ENCODE results near the gene MAP3K5.

MAP3K5 gene

DNA sequence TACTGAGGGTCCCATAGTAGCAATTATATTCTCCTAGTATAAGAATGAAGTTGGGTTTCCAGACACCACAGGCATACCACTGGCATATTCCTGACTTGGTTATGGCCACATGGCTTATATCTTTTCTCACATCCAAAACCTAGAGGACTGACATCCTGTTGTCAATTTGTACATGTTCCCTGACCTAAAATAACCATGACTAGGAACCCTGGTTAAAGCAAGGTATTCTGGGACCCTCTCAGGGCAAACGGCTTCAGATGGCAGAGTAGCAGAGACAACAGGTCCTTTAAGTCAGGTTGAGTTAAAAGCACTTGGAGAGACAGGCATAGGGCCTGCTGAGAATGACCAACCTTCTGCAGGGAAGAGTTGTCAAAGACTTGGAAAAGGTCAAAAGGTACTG is 12.6 kb downstream of the MAP3K5 start:
- Histone ChIP-seq H2BK12ac (ENCODE audit: low read length) (no peak overlapping the region), H3K4me2 (ENCODE audit: low read length) (no peak overlapping the region), H3K18ac (ENCODE audit: low read length) (no peak overlapping the region), H3K9me3 (ENCODE audit: insufficient read depth, low read depth, low read length) (no peaks in the 10 kb centered on the region), H3K79me2 (ENCODE audit: control insufficient read depth, insufficient read depth, low read length, poor library complexity) (no peaks in the 10 kb centered on the region), H2BK120ac (ENCODE audit: insufficient read depth, low read length, poor library complexity) (no peak overlapping the region), H3K36me3 (ENCODE audit: control insufficient read depth in 1 of 2, insufficient read depth in 2 of 2, low read length in 2 of 2) (no peaks in the 10 kb centered on the region), H3K4me3 (ENCODE audit: low read depth, low read length) (no peak overlapping the region), H3K4ac (ENCODE audit: low read depth, low read length) (no peak overlapping the region), H3K23ac (ENCODE audit: low read length) (no peak overlapping the region), H3K79me1 (ENCODE audit: low read length) (no peaks in the 10 kb centered on the region), H3K27me3 (ENCODE audit: insufficient read depth, low read length) (no peaks in the 10 kb centered on the region), H2BK5ac (ENCODE audit: low read depth, low read length, poor library complexity) (no peak overlapping the region), H3K27ac (ENCODE audit: low read depth, low read length) (no peak overlapping the region), H4K8ac (ENCODE audit: low read depth, low read length) (no peak overlapping the region), H2AK5ac (ENCODE audit: low read length) (no peak overlapping the region), H2AFZ (ENCODE audit: insufficient read depth, low read length, poor library complexity) (no peak overlapping the region), H3K9ac (ENCODE audit: low read length) (no peak overlapping the region), H3K4me1 (ENCODE audit: control insufficient read depth in 1 of 2, insufficient read depth in 2 of 2, low read length in 2 of 2) (peaks cover 0 to 5% of the 10 kb centered on the region in 2 experiments), H4K91ac (ENCODE audit: low read depth, low read length) (no peak overlapping the region), H4K12ac (ENCODE audit: low read depth, low read length) (no peak overlapping the region), H3K14ac (ENCODE audit: low read length) (no peak overlapping the region)
- no CpG with 5 or more reads among the region's 1 CpG for WGBS (ENCODE audit: extremely low coverage, insufficient coverage, insufficient read length)
- DNase-seq, result no peak

DNA sequence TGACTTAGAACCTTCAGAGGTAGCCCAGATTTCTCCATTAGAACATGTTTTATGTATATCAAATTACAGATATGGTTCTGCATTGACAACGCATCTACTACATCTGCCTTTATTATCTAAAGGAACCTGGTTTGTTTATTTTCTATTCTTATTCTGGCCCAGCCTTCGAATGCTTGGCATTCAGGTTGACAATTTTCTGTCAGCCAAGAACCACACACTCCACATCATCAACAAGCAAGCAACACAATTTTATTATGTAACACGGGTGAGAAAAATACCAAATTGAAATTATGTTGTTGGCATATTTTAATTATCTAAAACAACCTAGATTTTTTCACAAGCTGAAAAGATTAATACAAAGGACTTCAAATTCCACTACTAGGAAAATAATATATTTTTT is 14.6 kb downstream of the MAP3K5 start:
- WGBS (ENCODE audit: extremely low coverage, insufficient coverage, insufficient read length), result no CpG with 5 or more reads among the region's 3 CpGs
- H2AFZ ChIP-seq (ENCODE audit: insufficient read depth, low read length, poor library complexity), result no peak overlapping the region

DNA sequence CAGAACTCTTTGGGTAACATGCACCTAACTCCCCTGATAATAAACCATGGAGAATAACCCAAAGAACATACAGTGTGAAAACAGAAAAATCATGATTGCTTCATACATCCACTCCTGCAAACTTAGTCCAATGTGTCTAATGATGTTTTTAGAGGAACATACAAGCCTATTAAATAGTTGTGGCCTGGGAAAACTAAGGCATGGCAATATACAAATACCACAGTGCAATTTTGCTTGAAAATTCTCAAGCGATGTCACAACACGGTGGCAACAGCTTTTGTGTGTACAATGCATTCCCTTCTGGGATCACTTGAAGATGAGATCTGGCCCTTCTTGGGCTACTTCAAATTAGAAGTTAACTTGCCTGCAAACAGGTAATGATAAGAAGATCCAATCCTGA is 16.7 kb downstream of the MAP3K5 start:
- WGBS (ENCODE audit: extremely low coverage, insufficient coverage, insufficient read length), result no CpG with 5 or more reads among the region's 2 CpGs
- no peak overlapping the region for H3K4ac ChIP-seq (ENCODE audit: low read depth, low read length)
- peak in 1 of 2 donors; percentile 65 for DNase-seq
- no peaks in the 10 kb centered on the region for H3K79me1 ChIP-seq (ENCODE audit: low read length)
- no peak overlapping the region for H3K27ac ChIP-seq (ENCODE audit: low read depth, low read length)
- no peak overlapping the region for H4K8ac ChIP-seq (ENCODE audit: low read depth, low read length)
- H2BK5ac ChIP-seq (ENCODE audit: low read depth, low read length, poor library complexity), result no peak overlapping the region
- H3K79me2 ChIP-seq (ENCODE audit: control insufficient read depth, insufficient read depth, low read length, poor library complexity), result no peaks in the 10 kb centered on the region
- no peak overlapping the region for H3K9ac ChIP-seq (ENCODE audit: low read length)
- H3K36me3 ChIP-seq (ENCODE audit: control insufficient read depth in 1 of 2, insufficient read depth in 2 of 2, low read length in 2 of 2), result no peaks in the 10 kb centered on the region
- no peaks in the 10 kb centered on the region for H3K27me3 ChIP-seq (ENCODE audit: insufficient read depth, low read length)
- no peak overlapping the region for H3K4me2 ChIP-seq (ENCODE audit: low read length)
- H4K12ac ChIP-seq (ENCODE audit: low read depth, low read length), result no peak overlapping the region
- H3K4me3 ChIP-seq (ENCODE audit: low read depth, low read length), result no peak overlapping the region
- H2AK5ac ChIP-seq (ENCODE audit: low read length), result no peak overlapping the region
- no peak overlapping the region for H2BK120ac ChIP-seq (ENCODE audit: insufficient read depth, low read length, poor library complexity)
- H3K14ac ChIP-seq (ENCODE audit: low read length), result no peak overlapping the region
- H3K18ac ChIP-seq (ENCODE audit: low read length), result no peak overlapping the region
- no peak overlapping the region for H2BK12ac ChIP-seq (ENCODE audit: low read length)
- no peak overlapping the region for H3K23ac ChIP-seq (ENCODE audit: low read length)
- no peaks in the 10 kb centered on the region for H3K9me3 ChIP-seq (ENCODE audit: insufficient read depth, low read depth, low read length)
- no peak overlapping the region for H2AFZ ChIP-seq (ENCODE audit: insufficient read depth, low read length, poor library complexity)
- H4K91ac ChIP-seq (ENCODE audit: low read depth, low read length), result no peak overlapping the region
- H3K4me1 ChIP-seq (ENCODE audit: control insufficient read depth in 1 of 2, insufficient read depth in 2 of 2, low read length in 2 of 2), result no peaks in the 10 kb centered on the region

More for the DNA sequence above, 14.6 kb downstream of the MAP3K5 start:
- no peak overlapping the region for H2AK5ac ChIP-seq (ENCODE audit: low read length)
- no peak overlapping the region for H3K23ac ChIP-seq (ENCODE audit: low read length)
- H3K4me3 ChIP-seq (ENCODE audit: low read depth, low read length), result no peak overlapping the region
- H2BK120ac ChIP-seq (ENCODE audit: insufficient read depth, low read length, poor library complexity), result no peak overlapping the region
- no peak for DNase-seq
- no peak overlapping the region for H3K9ac ChIP-seq (ENCODE audit: low read length)
- H3K79me1 ChIP-seq (ENCODE audit: low read length), result no peaks in the 10 kb centered on the region
- H3K18ac ChIP-seq (ENCODE audit: low read length), result no peak overlapping the region
- H3K4ac ChIP-seq (ENCODE audit: low read depth, low read length), result no peak overlapping the region
- H3K36me3 ChIP-seq (ENCODE audit: control insufficient read depth in 1 of 2, insufficient read depth in 2 of 2, low read length in 2 of 2), result no peaks in the 10 kb centered on the region
- H3K4me2 ChIP-seq (ENCODE audit: low read length), result no peak overlapping the region
- no peak overlapping the region for H4K91ac ChIP-seq (ENCODE audit: low read depth, low read length)
- H2BK12ac ChIP-seq (ENCODE audit: low read length), result no peak overlapping the region
- no peak overlapping the region for H2BK5ac ChIP-seq (ENCODE audit: low read depth, low read length, poor library complexity)
- no peak overlapping the region for H4K8ac ChIP-seq (ENCODE audit: low read depth, low read length)
- no peak overlapping the region for H3K27ac ChIP-seq (ENCODE audit: low read depth, low read length)
- no peaks in the 10 kb centered on the region for H3K4me1 ChIP-seq (ENCODE audit: control insufficient read depth in 1 of 2, insufficient read depth in 2 of 2, low read length in 2 of 2)
- H4K12ac ChIP-seq (ENCODE audit: low read depth, low read length), result no peak overlapping the region
- H3K27me3 ChIP-seq (ENCODE audit: insufficient read depth, low read length), result no peaks in the 10 kb centered on the region
- no peaks in the 10 kb centered on the region for H3K9me3 ChIP-seq (ENCODE audit: insufficient read depth, low read depth, low read length)
- H3K79me2 ChIP-seq (ENCODE audit: control insufficient read depth, insufficient read depth, low read length, poor library complexity), result no peaks in the 10 kb centered on the region
- no peak overlapping the region for H3K14ac ChIP-seq (ENCODE audit: low read length)

DNA sequence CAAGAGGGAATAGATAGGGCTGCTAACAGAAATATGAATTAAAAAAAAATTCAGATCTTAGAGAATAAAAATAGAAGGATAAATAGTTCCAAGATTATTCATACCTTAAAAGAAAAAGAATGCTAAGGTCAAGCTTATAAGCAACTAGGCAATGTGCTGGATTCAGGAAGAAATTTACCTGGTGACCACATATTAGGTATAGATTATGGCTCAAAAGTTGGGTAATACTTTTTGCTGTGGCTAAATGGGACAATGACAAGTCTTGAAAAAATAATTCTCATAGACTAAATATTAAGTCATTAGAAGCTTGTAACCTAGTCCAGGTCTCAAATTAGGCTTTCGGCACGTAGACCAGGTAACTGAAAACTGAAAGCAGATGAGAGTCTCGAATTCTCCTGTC is 17.2 kb downstream of the MAP3K5 start:
- Histone ChIP-seq H2AK5ac (ENCODE audit: low read length) (no peak overlapping the region), H4K91ac (ENCODE audit: low read depth, low read length) (no peak overlapping the region), H3K18ac (ENCODE audit: low read length) (no peak overlapping the region), H3K14ac (ENCODE audit: low read length) (no peak overlapping the region), H3K4ac (ENCODE audit: low read depth, low read length) (no peak overlapping the region), H3K23ac (ENCODE audit: low read length) (no peak overlapping the region), H3K79me2 (ENCODE audit: control insufficient read depth, insufficient read depth, low read length, poor library complexity) (no peaks in the 10 kb centered on the region), H3K79me1 (ENCODE audit: low read length) (no peaks in the 10 kb centered on the region), H2BK12ac (ENCODE audit: low read length) (no peak overlapping the region), H3K4me2 (ENCODE audit: low read length) (no peak overlapping the region), H3K4me1 (ENCODE audit: control insufficient read depth in 1 of 2, insufficient read depth in 2 of 2, low read length in 2 of 2) (no peaks in the 10 kb centered on the region), H2BK120ac (ENCODE audit: insufficient read depth, low read length, poor library complexity) (no peak overlapping the region), H4K8ac (ENCODE audit: low read depth, low read length) (no peak overlapping the region), H3K36me3 (ENCODE audit: control insufficient read depth in 1 of 2, insufficient read depth in 2 of 2, low read length in 2 of 2) (no peaks in the 10 kb centered on the region), H3K4me3 (ENCODE audit: low read depth, low read length) (no peak overlapping the region), H3K27ac (ENCODE audit: low read depth, low read length) (no peak overlapping the region), H3K9ac (ENCODE audit: low read length) (no peak overlapping the region), H4K12ac (ENCODE audit: low read depth, low read length) (no peak overlapping the region), H2AFZ (ENCODE audit: insufficient read depth, low read length, poor library complexity) (no peak overlapping the region), H2BK5ac (ENCODE audit: low read depth, low read length, poor library complexity) (no peak overlapping the region), H3K27me3 (ENCODE audit: insufficient read depth, low read length) (no peaks in the 10 kb centered on the region), H3K9me3 (ENCODE audit: insufficient read depth, low read depth, low read length) (no peaks in the 10 kb centered on the region)
- peak in 1 of 2 donors; percentile 69 for DNase-seq
- WGBS (ENCODE audit: extremely low coverage, insufficient coverage, insufficient read length), result no CpG with 5 or more reads among the region's 3 CpGs

Measured in trophoblast cell (in vitro differentiated cells and primary cell).